Ovary (tissue), 3 donors: ENCODE data around the gene MMD.

Experiments used
- CTCF ChIP-seq, 3 donors: fragments of 450-650 bp in 2 of 3; fragments of 200-600 bp in 1 of 3; IDR thresholded peaks; one replicate each; pipeline versions ENCODE4 v1.5.1 to v1.8.0; 2016 to 2022; ENCODE audit warnings: antibody characterized with exemption in 3 of 3, mild to moderate bottlenecking in 1 of 3
- EP300 ChIP-seq: sonication (generic); formaldehyde crosslinking; IDR thresholded peaks from one replicate; pipeline ENCODE4 v1.6.1; 2017; ENCODE audit warnings: antibody characterized with exemption
- POLR2A ChIP-seq: fragments of 450-650 bp; IDR thresholded peaks from one replicate; pipeline ENCODE4 v1.6.1; 2017; ENCODE audit warnings: antibody characterized with exemption, mild to moderate bottlenecking, moderate library complexity
- donor health status: DM: no; HTN: no; CAD: no.

GRCh38 chr17:55462234-55462633 is 40.6 kb upstream of the MMD start:
- no peak for TF ChIP-seq CTCF (IDR thresholded peaks at IDR 0.05)
- TF ChIP-seq POLR2A = no peak
- no peak for TF ChIP-seq EP300
